ENCODE data around the gene IRX4. TPM values are rescaled to one million over a fixed set of nuclear protein-coding genes. Genes with fewer than 3 reads are reported as not detected.

The IRX4 gene
- total and polyA plus RNA-seq, 2 experiments from 2014 or later = 0.82 to 1.7 TPM

- Mint-ChIP-seq H3K9me3 (peaks cover 7% of the 10 kb centered on the region; the same call in 2 of the 3 replicates), H3K36me3 (ENCODE audit: low read depth) (peaks cover 3% of the 10 kb centered on the region; the same call in 1 of the 3 replicates), H3K4me3 (peak overlapping the region; percentile 67), H3K27me3 (ENCODE audit: insufficient read depth, low read depth, poor library complexity) (peaks cover 92% of the 10 kb centered on the region), H3K27ac (no peak overlapping the region), H3K4me1 (peaks cover 31% of the 10 kb centered on the region)
- Histone ChIP-seq H3K79me2 (replicated peaks; ENCODE audit: insufficient read depth) (no peaks in the 10 kb centered on the region), H3K36me3 (ENCODE audit: insufficient read depth) (no peaks in the 10 kb centered on the region), H3K4me1 (ENCODE audit: insufficient read depth) (peaks cover 35% of the 10 kb centered on the region), H3K27ac (ENCODE audit: low read depth) (no peak overlapping the region), H3K9me2 (ENCODE audit: insufficient read depth) (no peaks in the 10 kb centered on the region), H3K27me3 (ENCODE audit: insufficient read depth) (peaks cover 100% of the 10 kb centered on the region), H3K4me3 (peak overlapping the region; percentile 59), H3K4me2 (peak overlapping the region; percentile 86), H2AFZ (peak overlapping the region; percentile 86), H3F3A (replicated peaks; ENCODE audit: low read depth) (peaks cover 6% of the 10 kb centered on the region; the same call in 1 of the 2 replicates), H4K20me1 (replicated peaks; ENCODE audit: insufficient read depth) (peaks cover 6% of the 10 kb centered on the region; the same call in 1 of the 2 replicates)
- no peak for TF ChIP-seq ZNF114 (CRISPR knock-in tag; IDR thresholded peaks at IDR 0.05)
- DNase-seq (ENCODE audit: low spot score) = peak; percentile 59
- no peak for ATAC-seq
Measured at GRCh38 chr5:1881731-1882336, 891 bp downstream of the IRX4 start.

GRCh38 chr5:1881098-1881572 lies 1.6 kb downstream of the IRX4 start:
- Histone ChIP-seq H2AFZ (peak overlapping the region; percentile 86), H3F3A (replicated peaks; ENCODE audit: low read depth) (peaks cover 6% of the 10 kb centered on the region; the same call in 1 of the 2 replicates), H3K36me3 (ENCODE audit: insufficient read depth) (no peaks in the 10 kb centered on the region), H3K4me3 (peak overlapping the region; percentile 59), H3K79me2 (replicated peaks; ENCODE audit: insufficient read depth) (no peaks in the 10 kb centered on the region), H3K27ac (ENCODE audit: low read depth) (no peak overlapping the region), H3K9me2 (ENCODE audit: insufficient read depth) (no peaks in the 10 kb centered on the region), H3K4me2 (peak overlapping the region; percentile 86), H3K4me1 (ENCODE audit: insufficient read depth) (peaks cover 38% of the 10 kb centered on the region), H3K27me3 (ENCODE audit: insufficient read depth) (peaks cover 100% of the 10 kb centered on the region), H4K20me1 (replicated peaks; ENCODE audit: insufficient read depth) (peaks cover 6% of the 10 kb centered on the region; the same call in 1 of the 2 replicates)
- peak; percentile 92 for DNase-seq (ENCODE audit: low spot score)
- Mint-ChIP-seq H3K27me3 (ENCODE audit: insufficient read depth, low read depth, poor library complexity) (peaks cover 89% of the 10 kb centered on the region), H3K27ac (no peak overlapping the region), H3K36me3 (ENCODE audit: low read depth) (peaks cover 3% of the 10 kb centered on the region; the same call in 1 of the 3 replicates), H3K4me1 (peaks cover 31% of the 10 kb centered on the region), H3K9me3 (peaks cover 7% of the 10 kb centered on the region; the same call in 2 of the 3 replicates), H3K4me3 (peak overlapping the region; percentile 67)
- TF ChIP-seq REST (IDR thresholded peaks at IDR 0.05; ENCODE audit: unreplicated experiment) (no peak), CTCF (conservative IDR thresholded peaks at IDR 0.05; ENCODE audit: low read depth in 2 of 2) (no peak), POLR2AphosphoS5 (IDR thresholded peaks at IDR 0.05; ENCODE audit: low read depth) (peak; percentile 40; the same call in 1 of the 2 replicates), ZNF114 (CRISPR knock-in tag; IDR thresholded peaks at IDR 0.05) (no peak), JUNB (IDR thresholded peaks at IDR 0.05; ENCODE audit: unreplicated experiment) (no peak), EZH2 (IDR thresholded peaks at IDR 0.05; ENCODE audit: low read depth, unreplicated experiment) (no peak)
- ATAC-seq = peak; percentile 1

All from GM23338 (cell line).